RWPE2 (cell line): ENCODE results near the gene RUVBL2.
"Not testable (repeated sequence)": the region's sequence is repeated elsewhere in the genome, so short reads cannot be mapped to it uniquely, and the experiment has no call there.

Experiments
- ATAC-seq: fragments of 200-7000 bp; cut with Tn5 transposase; 3 replicates; pipeline ENCODE4 v1.9.1; 2021; ENCODE audit warnings: low read depth
- DNase-seq: peaks from one replicate; pipeline ENCODE4 v3.0.0-alpha.2; 2020; ENCODE audit warnings: low spot score
- H3K27ac ChIP-seq: fragments of 450-650 bp; 2 replicates; pipeline ENCODE4 v1.5.1; 2017; ENCODE audit warnings: mild to moderate bottlenecking; ENCODE audit not compliant: poor library complexity, severe bottlenecking
- H3K27me3 ChIP-seq: fragments of 250-450 bp; sonication (Bioruptor Pico); 2 replicates; pipeline ENCODE4 v1.5.1; 2021; ENCODE audit warnings: mild to moderate bottlenecking, moderate library complexity; ENCODE audit not compliant: insufficient read depth, poor library complexity, severe bottlenecking
- H3K36me3 ChIP-seq: fragments of 250-450 bp; sonication (Bioruptor Pico); 2 replicates; pipeline ENCODE4 v1.5.1; 2020; ENCODE audit warnings: low read depth, mild to moderate bottlenecking, moderate library complexity
- H3K4me1 ChIP-seq: fragments of 250-450 bp; sonication (Bioruptor Pico); 2 replicates; pipeline ENCODE4 v1.5.1; 2021; ENCODE audit warnings: mild to moderate bottlenecking, moderate library complexity; ENCODE audit not compliant: insufficient read depth, poor library complexity, severe bottlenecking
- H3K4me3 ChIP-seq: fragments of 250-450 bp; sonication (Bioruptor Pico); 2 replicates; pipeline ENCODE4 v1.5.1; 2021; ENCODE audit warnings: mild to moderate bottlenecking, moderate library complexity; ENCODE audit not compliant: severe bottlenecking
- H3K9me3 ChIP-seq: fragments of 250-450 bp; sonication (Bioruptor Pico); 2 replicates; pipeline ENCODE4 v1.5.1; 2021; ENCODE audit warnings: mild to moderate bottlenecking, moderate library complexity; ENCODE audit not compliant: severe bottlenecking
- TF ChIP-seq, protein P1 (sequence below): fragments of 450-650 bp; IDR thresholded peaks from one replicate; pipeline ENCODE4 v1.5.1; 2017; ENCODE audit warnings: mild to moderate bottlenecking, moderate library complexity; ENCODE audit not compliant: poor library complexity, severe bottlenecking

RUVBL2 gene

DNA sequence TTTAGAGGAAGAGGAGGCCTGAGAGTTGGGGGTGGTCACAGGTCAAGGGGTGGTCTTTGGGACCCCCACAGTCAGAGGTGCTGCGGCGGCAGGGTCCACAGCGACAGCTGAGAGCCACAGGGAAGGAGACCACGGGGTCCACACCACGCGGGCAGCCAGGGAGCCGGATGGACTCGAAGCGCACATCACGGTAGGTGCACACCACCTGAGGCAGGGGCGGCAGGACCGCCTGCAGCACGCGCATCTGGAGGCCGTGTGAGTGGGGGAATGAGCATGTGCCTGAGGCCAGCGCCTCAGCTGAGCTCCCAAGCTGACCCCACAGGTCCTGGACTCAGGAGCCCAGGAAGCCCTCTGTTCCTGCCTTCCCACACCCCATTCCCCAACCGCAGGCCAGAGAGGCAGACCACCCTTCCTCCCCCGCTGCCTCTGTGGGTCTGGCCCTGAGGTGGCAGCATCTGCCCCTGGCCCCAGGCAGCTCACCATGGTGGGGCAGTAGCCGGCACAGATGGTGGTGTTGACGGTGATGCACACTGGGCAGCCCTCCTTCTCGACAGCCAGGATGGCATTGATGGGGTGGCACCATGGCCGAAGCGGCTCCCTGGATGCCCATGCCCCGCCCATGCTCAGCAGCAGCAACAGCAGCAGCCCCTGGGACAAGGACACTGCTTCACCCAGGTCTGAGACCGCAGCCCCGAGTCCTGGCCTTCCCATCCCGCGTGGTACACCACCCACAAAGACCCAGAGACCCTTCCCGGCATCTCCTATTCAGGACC lies 22.6 kb downstream of the RUVBL2 start:
- ATAC-seq = no peak
- Histone ChIP-seq H3K9me3 (no peaks in the 10 kb centered on the region), H3K27me3 (no peaks in the 10 kb centered on the region), H3K4me3 (no peak overlapping the region), H3K36me3 (peaks cover 24% of the 10 kb centered on the region), H3K4me1 (no peaks in the 10 kb centered on the region), H3K27ac (no peak overlapping the region)
- TF ChIP-seq, protein P1, sequence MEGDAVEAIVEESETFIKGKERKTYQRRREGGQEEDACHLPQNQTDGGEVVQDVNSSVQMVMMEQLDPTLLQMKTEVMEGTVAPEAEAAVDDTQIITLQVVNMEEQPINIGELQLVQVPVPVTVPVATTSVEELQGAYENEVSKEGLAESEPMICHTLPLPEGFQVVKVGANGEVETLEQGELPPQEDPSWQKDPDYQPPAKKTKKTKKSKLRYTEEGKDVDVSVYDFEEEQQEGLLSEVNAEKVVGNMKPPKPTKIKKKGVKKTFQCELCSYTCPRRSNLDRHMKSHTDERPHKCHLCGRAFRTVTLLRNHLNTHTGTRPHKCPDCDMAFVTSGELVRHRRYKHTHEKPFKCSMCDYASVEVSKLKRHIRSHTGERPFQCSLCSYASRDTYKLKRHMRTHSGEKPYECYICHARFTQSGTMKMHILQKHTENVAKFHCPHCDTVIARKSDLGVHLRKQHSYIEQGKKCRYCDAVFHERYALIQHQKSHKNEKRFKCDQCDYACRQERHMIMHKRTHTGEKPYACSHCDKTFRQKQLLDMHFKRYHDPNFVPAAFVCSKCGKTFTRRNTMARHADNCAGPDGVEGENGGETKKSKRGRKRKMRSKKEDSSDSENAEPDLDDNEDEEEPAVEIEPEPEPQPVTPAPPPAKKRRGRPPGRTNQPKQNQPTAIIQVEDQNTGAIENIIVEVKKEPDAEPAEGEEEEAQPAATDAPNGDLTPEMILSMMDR = no peak
- DNase-seq = peak; percentile 68

DNA sequence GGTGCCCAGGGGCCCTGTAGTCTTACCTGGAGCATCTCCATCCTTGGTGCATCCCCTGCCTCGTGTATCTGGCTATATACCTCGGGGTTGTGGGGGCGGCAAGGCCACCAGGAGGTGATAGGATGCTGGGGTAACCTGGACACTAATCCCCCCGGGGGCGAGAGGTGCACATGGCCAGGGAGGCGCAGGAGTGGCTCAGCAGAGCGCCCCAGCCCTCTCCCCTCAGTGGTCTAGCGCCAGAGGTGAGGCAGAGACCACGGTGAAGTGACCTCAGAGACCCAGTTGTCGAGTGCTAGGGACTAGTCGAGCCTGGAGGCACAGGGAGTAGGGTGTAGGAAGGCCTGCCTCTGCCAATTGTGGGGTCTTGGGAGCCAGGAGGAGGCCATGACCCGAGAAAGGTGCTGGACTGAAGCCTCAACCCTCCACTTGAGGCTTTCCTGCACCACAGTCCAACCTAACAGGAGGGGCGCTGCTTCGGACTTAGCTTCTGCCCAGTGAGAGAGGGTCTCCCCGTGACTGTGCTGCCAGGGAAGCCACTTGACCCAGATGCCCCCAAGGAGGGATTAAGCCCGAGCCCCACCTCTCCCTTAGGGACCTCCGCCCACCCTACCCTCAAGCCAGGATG lies 23.5 kb downstream of the RUVBL2 start, which contains the start of gene LHB:
LHB (minus strand) TSS at position 51 of the 625 bp plus-strand sequence; CDS start at position 41, 10 bp downstream.
- Histone ChIP-seq H3K27me3 (no peaks in the 10 kb centered on the region), H3K27ac (peak within 1 kb of the TSS; percentile 64), H3K36me3 (peaks cover 15% of the 10 kb centered on the region), H3K4me1 (no peaks in the 10 kb centered on the region), H3K9me3 (no peaks in the 10 kb centered on the region), H3K4me3 (peak within 1 kb of the TSS; percentile 41)
- DNase-seq = no peak
- ATAC-seq = no peak
- TF ChIP-seq, protein P1 = no peak

DNA sequence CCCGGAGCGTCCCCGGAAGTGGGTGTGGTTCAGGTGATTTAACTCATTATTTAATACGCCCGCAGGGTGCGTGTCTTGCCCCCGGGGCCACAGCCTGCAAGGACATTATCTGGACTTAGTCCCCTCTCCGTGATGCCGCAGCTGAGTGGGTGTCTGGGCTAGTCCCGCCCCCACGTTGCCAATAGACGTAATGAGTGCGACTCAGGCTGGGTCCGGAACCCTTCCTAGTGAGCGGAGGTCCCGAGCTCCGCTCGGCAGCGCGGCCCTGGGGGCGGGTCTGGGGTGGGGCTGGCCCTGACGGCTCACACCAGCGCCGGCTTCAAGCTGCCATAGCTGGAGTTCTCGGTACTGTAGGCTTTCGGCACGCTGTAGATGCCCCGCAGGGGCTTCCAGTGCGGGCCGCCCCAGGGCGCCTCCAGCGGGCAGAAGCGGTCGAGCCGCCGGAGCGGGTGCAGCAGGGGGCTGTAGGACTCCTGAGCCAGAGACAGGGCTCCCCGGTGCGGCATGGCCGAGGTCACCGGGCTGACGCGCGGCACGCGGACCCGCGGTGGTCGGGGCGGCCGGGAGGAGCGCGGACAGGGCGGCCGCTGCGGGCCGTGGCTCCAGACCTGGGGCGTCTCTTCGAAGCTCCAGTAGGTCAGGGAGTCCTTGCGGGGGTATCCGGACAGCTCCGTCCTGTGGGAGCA lies 24.1 kb downstream of the RUVBL2 start:
- H3K9me3 ChIP-seq = no peaks in the 10 kb centered on the region
- peaks cover 8% of the 10 kb centered on the region for H3K36me3 ChIP-seq
- no peaks in the 10 kb centered on the region for H3K27me3 ChIP-seq
- H3K4me1 ChIP-seq = no peaks in the 10 kb centered on the region
- DNase-seq (peak; percentile 66), ATAC-seq (peak; percentile 65)
- H3K27ac ChIP-seq = peak overlapping the region; percentile 64
- H3K4me3 ChIP-seq = peak overlapping the region; percentile 41
- TF ChIP-seq, protein P1 = peak; percentile 52

DNA sequence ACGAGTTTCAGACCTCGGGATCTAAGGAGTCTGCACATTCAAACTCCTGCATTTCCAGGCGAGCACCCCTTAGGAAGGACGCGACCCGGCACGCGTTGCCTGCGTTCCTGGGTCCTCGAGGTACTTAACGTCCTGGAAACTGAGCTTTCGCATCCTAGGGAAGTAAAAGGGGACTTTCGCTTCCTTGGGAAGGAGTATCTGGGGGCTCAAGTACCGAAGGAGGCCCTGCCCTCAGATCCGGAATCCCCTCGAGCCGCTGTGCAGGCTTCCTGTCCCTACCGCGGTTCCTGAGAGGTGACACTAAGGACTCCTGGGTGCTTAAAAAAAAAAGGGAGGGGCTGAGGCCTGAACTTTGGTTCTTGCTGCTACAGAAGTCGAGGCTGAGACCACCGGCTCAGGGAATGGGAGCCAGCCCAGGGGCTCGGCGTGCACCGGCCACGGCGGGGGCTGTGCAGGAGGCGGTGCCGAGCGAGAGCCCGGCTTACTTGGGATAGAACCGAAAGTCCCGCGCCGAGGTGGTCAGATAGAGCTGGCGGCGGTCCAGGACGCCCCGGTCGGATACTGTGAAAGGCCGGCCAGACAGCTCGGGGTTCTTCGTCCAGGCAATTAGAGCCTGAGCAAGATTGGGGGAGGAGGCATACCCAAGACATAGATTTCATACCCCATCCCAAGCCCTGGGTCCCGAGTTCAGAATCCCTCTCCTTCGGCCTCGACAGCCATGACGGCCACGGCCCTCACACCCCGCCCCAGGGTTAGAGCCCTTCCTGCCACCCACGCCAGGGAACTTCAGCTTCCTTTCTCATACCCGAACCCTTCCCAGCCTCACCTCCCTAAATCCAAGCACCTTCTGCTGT lies 24.9 kb downstream of the RUVBL2 start:
- ATAC-seq = peak; percentile 5; the same call in 2 of the 3 replicates
- Histone ChIP-seq H3K27ac (peak overlapping the region; percentile 64), H3K4me3 (peak overlapping the region; percentile 41)
- H3K9me3 ChIP-seq, H3K4me1 ChIP-seq, H3K27me3 ChIP-seq, H3K36me3 ChIP-seq, DNase-seq: not testable (repeated sequence)
